H1 (cell line): ENCODE results near the gene PLAAT1. TPM values are rescaled to one million over a fixed set of nuclear protein-coding genes. Genes with fewer than 3 reads are reported as not detected.

Source experiments
- ATF2 ChIP-seq: IDR thresholded peaks from 2 replicates; pipeline ENCODE4 v1.6.1; 2012; ENCODE audit warnings: low read length, inconsistent platforms
- E2F6 ChIP-seq: IDR thresholded peaks from 2 replicates; pipeline ENCODE4 v1.6.1; 2012; ENCODE audit warnings: inconsistent platforms
- HDAC2 ChIP-seq, 2 experiments: fragments of 300-600 bp in 1 of 2; sonication (generic) in 1 of 2; IDR thresholded peaks; 2 replicates each; pipeline ENCODE4 v1.6.1; 2011 to 2012; ENCODE audit warnings: low read depth in 2 of 2, low read length in 2 of 2, mild to moderate bottlenecking in 2 of 2, moderate library complexity in 2 of 2, borderline replicate concordance in 1 of 2, inconsistent platforms in 1 of 2
- SP4 ChIP-seq: IDR thresholded peaks from 2 replicates; pipeline ENCODE4 v1.6.1; 2012; ENCODE audit warnings: low read length, inconsistent platforms
- polyA plus RNA-seq, 7 experiments: library from polyadenylated mRNA; depleted of rRNA in 3 of 7; stranded (reverse) in 5 of 7; unstranded in 2 of 7; fragments of >200 nt in 5 of 7; fragments of 200-250 nt in 2 of 7; gene quantifications; 1 replicate in 5 of 7; 2 replicates in 1 of 7; 4 replicates in 1 of 7; pipeline versions ENCODE4 v1.2.1 to v1.2.3, GENCODE V29; 2011 to 2013; ENCODE audit warnings: missing spikeins in 2 of 7, mixed read lengths in 2 of 7
- total RNA-seq: library from RNA; stranded (reverse); fragmentation: NEBNext Ultra II Directional; extraction: Animal tissue kit (Norgen Biotek cat#: 25700); gene quantifications from 2 replicates; pipeline ENCODE4 v1.2.1, GENCODE V29; 2021

The PLAAT1 gene
- total and polyA plus RNA-seq, 2 of the 8 experiments (the other 6 are each of a cell fraction or from before 2014, with no cell fraction given): 4.5 to 6.0 TPM

- TF ChIP-seq SP4 (no peak), E2F6 (no peak), ATF2 (no peak), HDAC2 (IDR thresholded peaks at IDR 0.05; ENCODE audit: borderline replicate concordance in 1 of 2, low read depth in 2 of 2, low read length in 2 of 2) (no peak)
Measured at GRCh38 chr3:193210618-193211017, 30.4 kb upstream of the PLAAT1 start (continued).
